Neuronal stem cell (in vitro differentiated cells): ENCODE results near the gene IFT74.

Experiments
- DNase-seq: peaks from one replicate; pipeline ENCODE4 v3.0.0-alpha.2; 2013; ENCODE audit warnings: low spot score
- H2AFZ ChIP-seq: one replicate; pipeline ENCODE4 v1.6.1; 2013; ENCODE audit warnings: mild to moderate bottlenecking, low read length, inconsistent platforms
- H2AK5ac ChIP-seq: 2 replicates; pipeline ENCODE4 v1.6.1; 2013; ENCODE audit warnings: low read depth, mild to moderate bottlenecking, inconsistent platforms, low read length, moderate library complexity, mixed read lengths
- H2BK120ac ChIP-seq: 2 replicates; pipeline ENCODE4 v1.6.1; 2013; ENCODE audit warnings: low read depth, mild to moderate bottlenecking, inconsistent platforms, low read length, moderate library complexity, mixed read lengths
- H2BK12ac ChIP-seq: one replicate; pipeline ENCODE4 v1.6.1; 2013; ENCODE audit warnings: low read length, inconsistent platforms
- H2BK15ac ChIP-seq: 2 replicates; pipeline ENCODE4 v1.6.1; 2013; ENCODE audit warnings: mild to moderate bottlenecking, low read length, inconsistent platforms, mixed read lengths
- H2BK5ac ChIP-seq: one replicate; pipeline ENCODE4 v1.6.1; 2013; ENCODE audit warnings: inconsistent platforms, mild to moderate bottlenecking, low read length, moderate library complexity
- H3K14ac ChIP-seq: one replicate; pipeline ENCODE4 v1.6.1; 2013; ENCODE audit warnings: low read length, inconsistent platforms
- H3K18ac ChIP-seq: 2 replicates; pipeline ENCODE4 v1.6.1; 2013; ENCODE audit warnings: low read length, inconsistent platforms
- H3K23ac ChIP-seq: 2 replicates; pipeline ENCODE4 v1.6.1; 2013; ENCODE audit warnings: low read depth, mild to moderate bottlenecking, mixed read lengths, low read length, inconsistent platforms; ENCODE audit not compliant: poor library complexity
- H3K27ac ChIP-seq: replicated peaks from 3 replicates; pipeline ENCODE4 v1.5.1; 2013; ENCODE audit warnings: low read length, inconsistent platforms
- H3K27me3 ChIP-seq, 3 experiments: 2 replicates each; pipeline ENCODE4 v1.6.1; 2013; ENCODE audit warnings: low read length in 3 of 3, mild to moderate bottlenecking in 2 of 3, inconsistent platforms in 1 of 3, low read depth in 1 of 3, mixed read lengths in 1 of 3, moderate library complexity in 1 of 3; ENCODE audit not compliant: control insufficient read depth in 3 of 3, insufficient read depth in 3 of 3
- H3K36me3 ChIP-seq, 2 donors: replicated peaks in 1 of 2; 2 replicates each; pipeline ENCODE4 v1.6.1; 2013; ENCODE audit warnings: low read length in 2 of 2; ENCODE audit not compliant: control insufficient read depth in 2 of 2, insufficient read depth in 2 of 2
- H3K4ac ChIP-seq: 2 replicates; pipeline ENCODE4 v1.6.1; 2013; ENCODE audit warnings: inconsistent platforms, mild to moderate bottlenecking, low read length, moderate library complexity
- H3K4me1 ChIP-seq, 2 donors: 1 replicate in 1 of 2; 2 replicates in 1 of 2; pipeline ENCODE4 v1.6.1; 2013; ENCODE audit warnings: low read length in 2 of 2, low read depth in 1 of 2; ENCODE audit not compliant: control insufficient read depth in 2 of 2, insufficient read depth in 1 of 2
- H3K4me2 ChIP-seq: one replicate; pipeline ENCODE4 v1.6.1; 2013; ENCODE audit warnings: mild to moderate bottlenecking, low read length, inconsistent platforms; ENCODE audit not compliant: insufficient read depth, poor library complexity, severe bottlenecking
- H3K4me3 ChIP-seq, 2 donors: 2 replicates each; pipeline ENCODE4 v1.5.1; 2013; ENCODE audit warnings: low read length in 2 of 2, mild to moderate bottlenecking in 2 of 2, inconsistent platforms in 1 of 2, moderate library complexity in 1 of 2
- H3K79me1 ChIP-seq: one replicate; pipeline ENCODE4 v1.6.1; 2013; ENCODE audit warnings: low read depth, mild to moderate bottlenecking, inconsistent platforms, low read length, moderate library complexity
- H3K9ac ChIP-seq: one replicate; pipeline ENCODE4 v1.6.1; 2013; ENCODE audit warnings: mild to moderate bottlenecking, low read depth, low read length, inconsistent platforms; ENCODE audit not compliant: poor library complexity
- H3K9me3 ChIP-seq, 2 donors: replicated peaks in 1 of 2; 2 replicates each; pipeline versions ENCODE3 to v1.6.1; 2013; ENCODE audit warnings: low read length in 2 of 2, mild to moderate bottlenecking in 2 of 2, inconsistent platforms in 1 of 2, low read depth in 1 of 2, mixed read lengths in 1 of 2, moderate library complexity in 1 of 2; ENCODE audit not compliant: control insufficient read depth in 2 of 2, insufficient read depth in 1 of 2
- H4K8ac ChIP-seq: one replicate; pipeline ENCODE4 v1.6.1; 2013; ENCODE audit warnings: low read depth, mild to moderate bottlenecking, inconsistent platforms, low read length, moderate library complexity
- H4K91ac ChIP-seq: one replicate; pipeline ENCODE4 v1.6.1; 2013; ENCODE audit warnings: low read length, low read depth, mild to moderate bottlenecking, inconsistent platforms; ENCODE audit not compliant: poor library complexity
- WGBS, 2 donors: extraction: QIAGEN DNeasy Blood & Tissue Kit; methylation state at CpG; one replicate each; pipeline ENCODE4 v1.1.7; 2013; ENCODE audit warnings: missing lambda C conversion rate in 2 of 2, mixed read lengths in 1 of 2; ENCODE audit not compliant: insufficient read length in 2 of 2, insufficient replicate concordance in 1 of 2; ENCODE audit errors: extremely low coverage in 2 of 2; 5-methylcytosine and 5-hydroxymethylcytosine counted together

Gene IFT74

DNA sequence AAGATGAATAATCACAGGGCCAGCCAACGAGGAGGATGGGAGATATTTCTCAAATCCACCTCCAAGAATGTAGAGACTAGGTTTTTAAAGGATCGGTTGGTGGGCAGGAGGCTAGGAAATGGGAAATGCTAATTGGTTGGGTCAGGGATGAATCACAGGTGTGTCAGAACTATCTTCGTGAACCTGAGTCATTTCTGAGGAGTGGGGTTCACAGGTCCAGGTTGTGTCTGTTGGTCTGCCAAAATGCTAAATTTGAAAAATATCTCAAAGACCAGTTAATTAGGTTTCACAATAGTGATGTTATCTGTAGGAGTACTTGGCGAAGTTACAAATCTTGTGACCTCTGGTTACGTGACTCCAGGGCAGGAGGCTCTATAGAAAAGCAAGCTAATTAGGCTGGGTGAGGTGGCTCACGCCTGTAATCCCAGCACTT is 6.6 kb upstream of the IFT74 start:
- H3K14ac ChIP-seq, result no peak overlapping the region
- no peak overlapping the region for H3K4me2 ChIP-seq
- H4K91ac ChIP-seq, result no peak overlapping the region
- H3K23ac ChIP-seq, result no peak overlapping the region
- peaks cover 0 to under 1% of the 10 kb centered on the region in 2 donors for H3K36me3 ChIP-seq
- H3K79me1 ChIP-seq, result peaks cover 3% of the 10 kb centered on the region
- no peak overlapping the region for H3K9ac ChIP-seq
- H2BK12ac ChIP-seq, result no peak overlapping the region
- no peak overlapping the region for H3K4ac ChIP-seq
- H2AFZ ChIP-seq, result no peak overlapping the region
- H3K9me3 ChIP-seq, result no peaks in the 10 kb centered on the region
- H3K4me3 ChIP-seq, result no peak overlapping the region
- H3K4me1 ChIP-seq, result peaks cover 2 to 3% of the 10 kb centered on the region in 2 donors
- H2BK120ac ChIP-seq, result no peak overlapping the region
- no peak overlapping the region for H2BK5ac ChIP-seq
- no peak overlapping the region for H2AK5ac ChIP-seq
- H3K27me3 ChIP-seq, result no peaks in the 10 kb centered on the region
- H3K18ac ChIP-seq, result no peak overlapping the region
- no peak overlapping the region for H4K8ac ChIP-seq
- DNase-seq, result no peak
- no peak overlapping the region for H3K27ac ChIP-seq
- no CpG with 5 or more reads among the region's 6 CpGs for WGBS, 2 donors
- no peak overlapping the region for H2BK15ac ChIP-seq

DNA sequence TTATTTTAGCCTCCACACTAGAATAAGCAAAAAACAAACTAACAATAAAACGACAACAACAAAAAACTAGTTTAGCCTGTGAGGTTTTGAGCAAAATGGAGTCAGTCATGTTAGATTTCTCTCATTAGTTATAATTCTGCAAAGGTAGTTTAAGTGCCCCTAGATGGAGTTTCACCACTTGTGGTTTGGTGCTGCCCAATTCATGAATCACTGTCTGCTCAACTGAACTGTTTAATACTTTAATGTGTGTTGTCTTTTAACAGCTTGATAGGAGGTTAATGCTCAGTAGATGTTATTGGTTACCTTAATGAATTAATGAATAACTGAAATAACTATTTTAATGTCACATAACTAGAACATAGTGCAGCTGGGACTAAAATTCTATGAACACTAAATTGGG is 5.7 kb upstream of the IFT74 start:
- no peak overlapping the region for H3K4me2 ChIP-seq
- H3K4me1 ChIP-seq, result peaks cover 1 to 3% of the 10 kb centered on the region in 2 donors
- no CpG with 5 or more reads among the region's 1 CpG for WGBS, 2 donors
- H2BK15ac ChIP-seq, result no peak overlapping the region
- H4K8ac ChIP-seq, result no peak overlapping the region
- no peak overlapping the region for H2AK5ac ChIP-seq
- H4K91ac ChIP-seq, result no peak overlapping the region
- H3K36me3 ChIP-seq, result no peaks in the 10 kb centered on the region
- no peak overlapping the region for H3K23ac ChIP-seq
- no peak overlapping the region for H2AFZ ChIP-seq
- no peak overlapping the region for H2BK120ac ChIP-seq
- H2BK5ac ChIP-seq, result no peak overlapping the region
- H3K14ac ChIP-seq, result no peak overlapping the region
- no peaks in the 10 kb centered on the region for H3K9me3 ChIP-seq
- no peak overlapping the region for H3K18ac ChIP-seq
- no peak overlapping the region for H3K4me3 ChIP-seq
- DNase-seq, result no peak
- H3K79me1 ChIP-seq, result peaks cover 3% of the 10 kb centered on the region
- no peak overlapping the region for H3K9ac ChIP-seq
- no peaks in the 10 kb centered on the region for H3K27me3 ChIP-seq
- H3K27ac ChIP-seq, result no peak overlapping the region
- H2BK12ac ChIP-seq, result no peak overlapping the region
- no peak overlapping the region for H3K4ac ChIP-seq

DNA sequence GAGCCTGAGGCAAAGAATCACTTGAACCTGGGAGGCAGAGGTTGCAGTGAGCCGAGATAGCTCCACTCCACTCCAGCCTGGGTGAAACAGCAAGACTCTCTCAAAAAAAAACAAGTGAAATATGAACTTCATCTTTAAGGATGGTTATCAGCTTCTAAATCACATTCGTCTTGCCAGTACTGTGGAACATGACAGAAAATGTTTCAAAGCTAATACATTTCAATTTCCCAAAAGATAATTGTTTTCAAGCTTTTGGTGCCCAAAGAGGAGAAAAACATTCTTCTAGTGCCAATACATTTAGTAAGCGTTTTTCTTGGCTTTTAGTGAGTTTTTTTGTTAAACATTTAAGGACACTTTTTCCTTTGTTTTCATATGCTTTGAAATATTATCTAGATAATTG is 4.4 kb upstream of the IFT74 start:
- no peak overlapping the region for H3K18ac ChIP-seq
- no peak overlapping the region for H3K14ac ChIP-seq
- no peak for DNase-seq
- H3K27me3 ChIP-seq, result no peaks in the 10 kb centered on the region
- H2BK12ac ChIP-seq, result no peak overlapping the region
- peaks cover under 1% of the 10 kb centered on the region for H3K79me1 ChIP-seq
- H4K8ac ChIP-seq, result no peak overlapping the region
- H3K4ac ChIP-seq, result no peak overlapping the region
- H3K4me2 ChIP-seq, result no peak overlapping the region
- no peak overlapping the region for H2AFZ ChIP-seq
- H2BK15ac ChIP-seq, result no peak overlapping the region
- no peak overlapping the region for H2BK5ac ChIP-seq
- no peak overlapping the region for H2BK120ac ChIP-seq
- H2AK5ac ChIP-seq, result no peak overlapping the region
- H3K36me3 ChIP-seq, result no peaks in the 10 kb centered on the region
- no peak overlapping the region for H3K9ac ChIP-seq
- peaks cover 0 to 3% of the 10 kb centered on the region in 2 donors for H3K4me1 ChIP-seq
- H3K27ac ChIP-seq, result no peak overlapping the region
- no CpG with 5 or more reads among the region's 3 CpGs for WGBS, 2 donors
- no peak overlapping the region for H3K4me3 ChIP-seq
- H3K9me3 ChIP-seq, result no peaks in the 10 kb centered on the region
- H4K91ac ChIP-seq, result no peak overlapping the region
- no peak overlapping the region for H3K23ac ChIP-seq

DNA sequence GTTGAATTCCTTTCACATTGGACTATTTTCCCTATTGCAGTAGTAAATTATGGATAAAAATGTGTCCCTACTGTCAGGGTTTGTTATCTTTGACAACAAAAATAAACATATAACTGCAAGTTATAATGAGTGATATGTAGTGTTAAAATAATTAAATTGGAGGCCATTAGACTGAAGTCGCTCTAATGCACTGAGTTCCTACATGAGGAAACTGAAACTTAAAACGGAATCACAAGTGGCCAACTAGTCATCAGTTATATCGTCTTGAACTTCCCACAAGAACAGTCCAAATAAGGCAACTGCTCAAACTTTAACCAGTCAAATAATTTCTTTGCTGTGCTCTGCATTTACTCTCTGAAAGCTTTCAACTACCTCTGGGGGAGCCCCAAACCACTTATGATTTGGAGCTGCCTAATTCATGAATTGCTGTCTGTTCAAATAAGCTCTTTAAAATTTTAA is 2.1 kb upstream of the IFT74 start:
- Histone ChIP-seq H3K14ac (no peak overlapping the region), H2AFZ (no peak overlapping the region), H3K4me1 (peaks cover 0 to 2% of the 10 kb centered on the region in 2 donors), H3K4ac (no peak overlapping the region), H3K36me3 (no peaks in the 10 kb centered on the region), H3K79me1 (no peaks in the 10 kb centered on the region), H3K27ac (no peak overlapping the region), H3K9ac (no peak overlapping the region), H2BK5ac (no peak overlapping the region), H2BK12ac (no peak overlapping the region), H2BK15ac (no peak overlapping the region), H3K23ac (no peak overlapping the region), H3K4me2 (no peak overlapping the region), H3K27me3 (no peaks in the 10 kb centered on the region), H3K9me3 (peaks cover 0 to 3% of the 10 kb centered on the region in 2 donors), H3K18ac (no peak overlapping the region), H3K4me3 (no peak overlapping the region), H2AK5ac (no peak overlapping the region), H4K91ac (no peak overlapping the region), H4K8ac (no peak overlapping the region), H2BK120ac (no peak overlapping the region)
- no peak for DNase-seq
- WGBS, 2 donors, result no CpG with 5 or more reads among the region's 3 CpGs
